ENCODE data around the gene YTHDF1.
"Not testable (repeated sequence)": the region's sequence is repeated elsewhere in the genome, so short reads cannot be mapped to it uniquely, and the experiment has no call there.

YTHDF1 gene

GRCh38 chr20:63158352-63158751 lies 57.6 kb downstream of the YTHDF1 start:
- H3K4me3 ChIP-seq (ENCODE audit: low read length), result no peak overlapping the region
- no peak for TF ChIP-seq CTCF (IDR thresholded peaks at IDR 0.05; ENCODE audit: insufficient read depth, low read depth, low read length, missing control alignments)
- no peak for DNase-seq (ENCODE audit: low read depth)

GRCh38 chr20:63157431-63157830 lies 58.5 kb downstream of the YTHDF1 start:
- not testable (repeated sequence) for H3K4me3 ChIP-seq (ENCODE audit: low read length); DNase-seq (ENCODE audit: low read depth)

GRCh38 chr20:63156221-63156671 lies 59.7 kb downstream of the YTHDF1 start:
- no peak overlapping the region for H3K4me3 ChIP-seq (ENCODE audit: low read length)
- TF ChIP-seq CTCF (IDR thresholded peaks at IDR 0.05; ENCODE audit: insufficient read depth, low read depth, low read length, missing control alignments), result no peak
- no peak for DNase-seq (ENCODE audit: low read depth)

GRCh38 chr20:63155266-63156165 lies 60.4 kb downstream of the YTHDF1 start:
- DNase-seq (ENCODE audit: low read depth), result no peak
- no peak overlapping the region for H3K4me3 ChIP-seq (ENCODE audit: low read length)
- no peak for TF ChIP-seq CTCF (IDR thresholded peaks at IDR 0.05; ENCODE audit: insufficient read depth, low read depth, low read length, missing control alignments)

GRCh38 chr20:63154395-63154794 lies 61.5 kb downstream of the YTHDF1 start:
- TF ChIP-seq CTCF (IDR thresholded peaks at IDR 0.05; ENCODE audit: insufficient read depth, low read depth, low read length, missing control alignments), result no peak
- no peak for DNase-seq (ENCODE audit: low read depth)
- no peak overlapping the region for H3K4me3 ChIP-seq (ENCODE audit: low read length)

GRCh38 chr20:63153254-63154221 lies 62.4 kb downstream of the YTHDF1 start:
- DNase-seq (ENCODE audit: low read depth), result no peak
- TF ChIP-seq CTCF (IDR thresholded peaks at IDR 0.05; ENCODE audit: insufficient read depth, low read depth, low read length, missing control alignments), result no peak
- H3K4me3 ChIP-seq (ENCODE audit: low read length), result no peak overlapping the region

All from epithelial cell of esophagus (primary cell).